Measurements from ENCODE around the gene IPO9. TPM values are rescaled to one million over a fixed set of nuclear protein-coding genes. Genes with fewer than 3 reads are reported as not detected.

The IPO9 gene
- total RNA-seq, 1 experiment from 2014 or later, result 106 TPM

DNA sequence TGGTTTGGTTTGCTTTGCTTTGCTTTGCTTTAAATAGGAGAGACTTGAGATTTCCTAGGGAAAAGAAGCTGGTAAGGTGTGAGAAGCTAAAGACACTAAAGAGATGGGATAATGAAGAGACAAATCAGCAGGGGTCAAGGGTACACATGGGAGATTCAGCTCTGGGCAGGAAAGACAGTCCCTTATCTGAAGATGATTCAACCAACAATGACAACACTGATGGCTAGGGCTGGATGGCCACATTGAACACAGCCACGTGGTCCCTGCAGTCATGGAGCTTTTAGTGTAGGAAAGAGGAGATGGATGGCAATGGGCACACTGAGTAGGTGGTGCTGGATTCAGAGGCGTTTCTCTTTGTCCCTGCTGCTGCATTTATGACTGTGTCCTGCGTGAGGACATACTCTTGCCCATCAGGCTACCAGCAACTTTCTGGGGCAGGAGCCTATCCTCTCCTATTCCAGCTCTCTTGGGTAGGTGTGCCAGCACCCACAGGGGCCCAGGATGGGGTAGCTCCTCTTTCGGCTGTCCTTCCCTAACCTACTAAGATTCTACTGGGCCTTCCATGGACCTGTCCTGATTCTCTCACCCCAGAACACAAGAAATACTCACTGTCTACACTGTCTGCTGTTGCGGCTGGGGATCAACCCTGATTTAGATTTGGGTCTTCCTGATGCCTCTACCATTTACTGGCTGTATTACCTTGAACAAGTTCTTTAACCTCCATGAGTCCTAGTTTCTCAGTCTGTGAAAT lies 58.3 kb downstream of the IPO9 start:
- Histone ChIP-seq H3K4me3 (ENCODE audit: low read depth in 2 of 2, low read length in 2 of 2) (no peak overlapping the region), H3K4me1 (ENCODE audit: control insufficient read depth, insufficient read depth, low read length) (peaks cover 10% of the 10 kb centered on the region), H3K36me3 (ENCODE audit: control insufficient read depth, insufficient read depth, low read length) (no peaks in the 10 kb centered on the region), H3K9me3 (ENCODE audit: control insufficient read depth, insufficient read depth, low read depth, low read length) (no peaks in the 10 kb centered on the region), H3K27me3 (ENCODE audit: control insufficient read depth, insufficient read depth, low read length) (no peaks in the 10 kb centered on the region), H3K27ac (ENCODE audit: low read length) (no peak overlapping the region)
- no TSS peak for BruUV-seq (replicated peaks)
- no peak for DNase-seq (ENCODE audit: low read depth, low spot score)
- POLR2A ChIA-PET, result interaction anchor here (0.6 kb wide), 1 partner anchor 144 kb away, joined by 6 read pairs; no protein-coding TSS in a partner anchor
- ATAC-seq, result no peak
- TF ChIP-seq POLR2AphosphoS5 (IDR thresholded peaks at IDR 0.05; ENCODE audit: low read depth, low read length) (no peak), TCF7L2 (IDR thresholded peaks at IDR 0.05; ENCODE audit: low read depth, low read length) (no peak), SIN3A (IDR thresholded peaks at IDR 0.05; ENCODE audit: borderline replicate concordance, insufficient read depth, low read depth, low read length) (no peak)
- TF ChIP-seq, protein P1, sequence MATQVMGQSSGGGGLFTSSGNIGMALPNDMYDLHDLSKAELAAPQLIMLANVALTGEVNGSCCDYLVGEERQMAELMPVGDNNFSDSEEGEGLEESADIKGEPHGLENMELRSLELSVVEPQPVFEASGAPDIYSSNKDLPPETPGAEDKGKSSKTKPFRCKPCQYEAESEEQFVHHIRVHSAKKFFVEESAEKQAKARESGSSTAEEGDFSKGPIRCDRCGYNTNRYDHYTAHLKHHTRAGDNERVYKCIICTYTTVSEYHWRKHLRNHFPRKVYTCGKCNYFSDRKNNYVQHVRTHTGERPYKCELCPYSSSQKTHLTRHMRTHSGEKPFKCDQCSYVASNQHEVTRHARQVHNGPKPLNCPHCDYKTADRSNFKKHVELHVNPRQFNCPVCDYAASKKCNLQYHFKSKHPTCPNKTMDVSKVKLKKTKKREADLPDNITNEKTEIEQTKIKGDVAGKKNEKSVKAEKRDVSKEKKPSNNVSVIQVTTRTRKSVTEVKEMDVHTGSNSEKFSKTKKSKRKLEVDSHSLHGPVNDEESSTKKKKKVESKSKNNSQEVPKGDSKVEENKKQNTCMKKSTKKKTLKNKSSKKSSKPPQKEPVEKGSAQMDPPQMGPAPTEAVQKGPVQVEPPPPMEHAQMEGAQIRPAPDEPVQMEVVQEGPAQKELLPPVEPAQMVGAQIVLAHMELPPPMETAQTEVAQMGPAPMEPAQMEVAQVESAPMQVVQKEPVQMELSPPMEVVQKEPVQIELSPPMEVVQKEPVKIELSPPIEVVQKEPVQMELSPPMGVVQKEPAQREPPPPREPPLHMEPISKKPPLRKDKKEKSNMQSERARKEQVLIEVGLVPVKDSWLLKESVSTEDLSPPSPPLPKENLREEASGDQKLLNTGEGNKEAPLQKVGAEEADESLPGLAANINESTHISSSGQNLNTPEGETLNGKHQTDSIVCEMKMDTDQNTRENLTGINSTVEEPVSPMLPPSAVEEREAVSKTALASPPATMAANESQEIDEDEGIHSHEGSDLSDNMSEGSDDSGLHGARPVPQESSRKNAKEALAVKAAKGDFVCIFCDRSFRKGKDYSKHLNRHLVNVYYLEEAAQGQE (IDR thresholded peaks at IDR 0.05; ENCODE audit: insufficient read depth in 1 of 2, low read depth in 2 of 2, low read length in 1 of 2), result no peak
- TF ChIP-seq, protein P2, sequence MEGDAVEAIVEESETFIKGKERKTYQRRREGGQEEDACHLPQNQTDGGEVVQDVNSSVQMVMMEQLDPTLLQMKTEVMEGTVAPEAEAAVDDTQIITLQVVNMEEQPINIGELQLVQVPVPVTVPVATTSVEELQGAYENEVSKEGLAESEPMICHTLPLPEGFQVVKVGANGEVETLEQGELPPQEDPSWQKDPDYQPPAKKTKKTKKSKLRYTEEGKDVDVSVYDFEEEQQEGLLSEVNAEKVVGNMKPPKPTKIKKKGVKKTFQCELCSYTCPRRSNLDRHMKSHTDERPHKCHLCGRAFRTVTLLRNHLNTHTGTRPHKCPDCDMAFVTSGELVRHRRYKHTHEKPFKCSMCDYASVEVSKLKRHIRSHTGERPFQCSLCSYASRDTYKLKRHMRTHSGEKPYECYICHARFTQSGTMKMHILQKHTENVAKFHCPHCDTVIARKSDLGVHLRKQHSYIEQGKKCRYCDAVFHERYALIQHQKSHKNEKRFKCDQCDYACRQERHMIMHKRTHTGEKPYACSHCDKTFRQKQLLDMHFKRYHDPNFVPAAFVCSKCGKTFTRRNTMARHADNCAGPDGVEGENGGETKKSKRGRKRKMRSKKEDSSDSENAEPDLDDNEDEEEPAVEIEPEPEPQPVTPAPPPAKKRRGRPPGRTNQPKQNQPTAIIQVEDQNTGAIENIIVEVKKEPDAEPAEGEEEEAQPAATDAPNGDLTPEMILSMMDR (IDR thresholded peaks at IDR 0.05), result no peak
- in situ Hi-C loops (cut with HindIII; ENCODE audit: low pct_unique_long_range_greater_than_20kb, low sequenced_read_pairs) (no loop called here), intact Hi-C loops (cut with micrococcal nuclease; ENCODE audit: unreplicated experiment) (no loop called here)
- CTCF ChIA-PET, result no interaction called here

DNA sequence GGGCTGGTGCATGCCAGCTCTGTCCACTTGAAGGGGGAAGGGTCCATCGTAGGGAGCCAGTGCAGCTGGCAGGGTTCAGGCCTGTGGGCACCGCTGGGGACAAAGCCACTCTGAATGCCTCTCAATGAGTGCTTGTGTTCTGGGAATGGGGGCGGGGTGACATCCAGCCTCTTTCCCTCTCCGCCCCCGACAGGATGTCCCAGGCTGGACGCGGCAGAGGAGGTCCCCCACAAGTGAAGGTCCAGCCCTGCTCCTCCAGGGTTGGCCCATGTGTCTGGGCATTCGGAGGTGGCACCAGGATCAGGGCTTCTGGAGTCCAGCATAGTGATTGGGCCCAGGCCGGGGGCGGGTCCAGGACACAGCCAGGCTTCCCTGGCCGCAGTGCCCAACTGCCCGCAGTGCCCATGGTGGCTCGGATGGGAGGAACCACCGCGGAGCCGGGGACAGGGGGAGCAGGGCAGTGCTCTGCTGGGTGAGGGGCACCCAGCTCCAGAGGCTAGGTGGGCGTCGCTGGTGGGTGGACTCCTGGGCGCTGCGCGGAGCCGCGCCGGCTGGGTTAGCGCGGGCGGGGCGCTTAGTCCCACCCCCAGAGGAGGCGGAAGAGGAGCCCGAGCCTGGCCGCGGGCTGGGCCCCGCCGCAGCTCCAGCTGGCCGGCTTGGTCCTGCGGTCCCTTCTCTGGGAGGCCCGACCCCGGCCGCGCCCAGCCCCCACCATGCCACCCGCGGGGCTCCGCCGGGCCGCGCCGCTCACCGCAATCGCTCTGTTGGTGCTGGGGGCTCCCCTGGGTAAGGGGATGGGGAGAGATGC lies 59.5 kb downstream of the IPO9 start, which contains the start of gene SHISA4:
Gene SHISA4 (plus strand): TSS at position 617 of the 808 bp plus-strand sequence. CDS start 97 bp downstream, at position 714.
- intact Hi-C loops (cut with micrococcal nuclease; ENCODE audit: unreplicated experiment), result no loop called here
- ATAC-seq, result peak; percentile 94
- peak within 1 kb of the TSS; percentile 71 to 79 for H3K4me3 ChIP-seq (ENCODE audit: low read depth in 2 of 2, low read length in 2 of 2)
- no peak for TF ChIP-seq TCF7L2 (IDR thresholded peaks at IDR 0.05; ENCODE audit: low read depth, low read length)
- TF ChIP-seq SIN3A (IDR thresholded peaks at IDR 0.05; ENCODE audit: borderline replicate concordance, insufficient read depth, low read depth, low read length), result peak; percentile 63; the same call in 1 of the 2 replicates
- peak; percentile 62 for TF ChIP-seq POLR2AphosphoS5 (IDR thresholded peaks at IDR 0.05; ENCODE audit: low read depth, low read length)
- TF ChIP-seq, protein P2 (IDR thresholded peaks at IDR 0.05), result no peak
- TF ChIP-seq, protein P1 (IDR thresholded peaks at IDR 0.05; ENCODE audit: insufficient read depth in 1 of 2, low read depth in 2 of 2, low read length in 1 of 2), result no peak; a peak in 1 of 4 replicates
- in situ Hi-C loops (cut with HindIII; ENCODE audit: low pct_unique_long_range_greater_than_20kb, low sequenced_read_pairs), result no loop called here
- BruUV-seq (replicated peaks), result no TSS peak
- H3K36me3 ChIP-seq (ENCODE audit: control insufficient read depth, insufficient read depth, low read length), result no peaks in the 10 kb centered on the region
- H3K27me3 ChIP-seq (ENCODE audit: control insufficient read depth, insufficient read depth, low read length), result no peaks in the 10 kb centered on the region
- DNase-seq (ENCODE audit: low read depth, low spot score), result no peak
- peak within 1 kb of the TSS; percentile 71 for H3K27ac ChIP-seq (ENCODE audit: low read length)
- H3K4me1 ChIP-seq (ENCODE audit: control insufficient read depth, insufficient read depth, low read length), result peaks cover 10% of the 10 kb centered on the region
- CTCF ChIA-PET, result interaction anchor here (0.5 to 1.2 kb wide), 2 partner anchors 11 to 138 kb away, joined by 3 to 4 read pairs; no protein-coding TSS in a partner anchor
- no peaks in the 10 kb centered on the region for H3K9me3 ChIP-seq (ENCODE audit: control insufficient read depth, insufficient read depth, low read depth, low read length)
- POLR2A ChIA-PET, result interaction anchor here (0.6 kb wide), 1 partner anchor 30 kb away, joined by 16 read pairs; no protein-coding TSS in a partner anchor
